ENCODE data around the gene TPCN2.

- TF ChIP-seq CTCF (IDR thresholded peaks at IDR 0.05): no peak
- no peak for TF ChIP-seq POLR2AphosphoS5 (IDR thresholded peaks at IDR 0.05)
- TF ChIP-seq POLR2A (IDR thresholded peaks at IDR 0.05): no peak
- no peak for TF ChIP-seq EP300 (IDR thresholded peaks at IDR 0.05)
These were observed 56.2 kb downstream of the TPCN2 start for GRCh38 chr11:69104856-69105395.
